ENCODE results near the gene NUMA1. TPM values are rescaled to one million over a fixed set of nuclear protein-coding genes. Genes with fewer than 3 reads are reported as not detected.
A peak's percentile ranks its signal among the peaks of the same experiment; 100 is the strongest.

Gene NUMA1
- total RNA-seq, 4 donors from 2014 or later, result 142 to 237 (median 177) TPM

- Histone ChIP-seq H3K36me3 (peaks cover 4 to 16% (median 6%) of the 10 kb centered on the region in 3 donors), H3K4me3 (peak overlapping the region; percentile 29 to 79 (median 62)), H3K4me1 (peaks cover 43 to 93% (median 51%) of the 10 kb centered on the region in 3 donors), H3K9me3 (no peaks in the 10 kb centered on the region), H3K27ac (peak overlapping the region; percentile 86 to 99 (median 96)), H3K27me3 (no peaks in the 10 kb centered on the region)
- intact Hi-C loops (cut with DNase I), result loop anchor here (5.0 kb wide), 1 partner anchor 42 kb away; the partner anchor contains the start of genes LRRC51 and NUMA1
- TF ChIP-seq CTCF (IDR thresholded peaks at IDR 0.05) (no peak), POLR2A (IDR thresholded peaks at IDR 0.05) (no peak)
- no peak for DNase-seq
- WGBS, 2 donors, result 10 to 14% methylated on average over 6 of the region's 6 CpGs
Observed at GRCh38 chr11:72039856-72040401, 40.4 kb downstream of the NUMA1 start.

DNA sequence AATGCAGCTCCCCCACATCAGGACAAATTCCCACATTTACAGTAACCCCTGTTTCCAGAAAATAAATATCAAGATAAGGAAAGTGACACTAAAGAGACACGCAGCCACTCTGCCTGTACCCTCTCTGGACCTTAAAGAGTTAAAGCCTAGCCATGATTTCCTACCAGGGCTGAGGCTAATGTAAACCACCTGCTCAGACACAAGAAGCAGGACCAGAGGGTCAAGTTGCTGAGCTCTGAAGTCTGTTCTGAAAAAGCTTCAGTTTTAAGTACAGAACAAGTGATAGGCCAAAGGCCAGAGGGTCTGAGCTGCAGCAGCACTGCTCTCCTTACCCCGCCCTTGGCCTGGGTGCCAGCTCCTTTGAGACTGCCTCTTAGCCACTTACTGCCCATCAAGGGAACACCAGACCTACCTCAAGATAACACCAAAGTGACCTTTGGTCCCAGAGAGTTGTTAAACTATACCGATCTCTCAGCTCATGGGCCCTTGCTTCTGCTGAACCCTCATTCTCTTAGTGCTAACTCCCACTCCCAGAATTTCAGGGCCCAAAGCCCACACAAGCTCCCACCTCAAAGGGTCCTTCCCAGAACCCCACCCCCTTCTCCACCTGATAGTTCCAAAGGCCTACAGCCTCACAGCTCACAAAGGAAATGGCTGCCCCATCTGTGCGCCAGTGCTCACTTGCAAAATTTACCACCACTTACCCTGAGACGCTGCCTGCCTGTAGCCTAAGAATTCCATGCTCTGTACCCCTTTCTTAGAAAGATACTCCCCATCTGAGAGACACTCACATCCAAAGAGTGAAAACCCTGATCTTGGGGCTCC is 41.1 kb downstream of the NUMA1 start:
- WGBS, 2 donors, result 26 to 31% methylated on average over 5 of the region's 5 CpGs
- H3K9me3 ChIP-seq, result no peaks in the 10 kb centered on the region
- intact Hi-C loops (cut with DNase I), result loop anchor here (5.0 kb wide), 1 partner anchor 43 kb away; the partner anchor contains the start of genes LRRC51 and NUMA1
- H3K4me3 ChIP-seq, result peak overlapping the region; percentile 29 to 79 (median 62)
- peaks cover 4 to 23% (median 11%) of the 10 kb centered on the region in 3 donors for H3K36me3 ChIP-seq
- no peaks in the 10 kb centered on the region for H3K27me3 ChIP-seq
- DNase-seq, result no peak
- H3K27ac ChIP-seq, result peak overlapping the region; percentile 86 to 99 (median 96)
- H3K4me1 ChIP-seq, result peaks cover 43 to 96% (median 51%) of the 10 kb centered on the region in 3 donors
- TF ChIP-seq CTCF (IDR thresholded peaks at IDR 0.05), result no peak

DNA sequence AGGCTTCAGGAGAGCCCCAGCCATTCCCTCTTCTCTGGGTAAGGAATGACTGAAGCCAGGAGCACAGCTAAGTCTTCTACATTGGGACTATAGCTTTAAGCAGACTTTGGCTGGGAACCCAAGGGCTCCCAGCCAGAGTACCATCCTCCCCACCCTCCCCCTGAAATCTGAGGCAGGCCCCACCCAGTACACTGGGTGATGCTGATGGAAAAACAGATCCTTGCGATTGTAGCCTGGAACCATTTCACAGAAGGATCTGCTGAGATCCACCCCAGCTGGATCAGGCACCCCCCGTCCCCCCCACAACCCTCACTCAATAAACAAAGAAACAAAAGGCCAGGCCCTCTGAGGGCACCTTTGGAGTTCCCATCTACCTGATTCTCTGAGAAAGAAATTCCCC is 41.9 kb downstream of the NUMA1 start:
- Histone ChIP-seq H3K36me3 (peaks cover 4 to 30% (median 11%) of the 10 kb centered on the region in 3 donors), H3K27ac (peak overlapping the region; percentile 86 to 99 (median 96)), H3K4me3 (peak overlapping the region; percentile 29 to 79 (median 62)), H3K4me1 (peaks cover 43 to 96% (median 51%) of the 10 kb centered on the region in 3 donors), H3K27me3 (no peaks in the 10 kb centered on the region), H3K9me3 (no peaks in the 10 kb centered on the region)
- peak in 2 of 4 donors; percentile 44 to 48 for TF ChIP-seq POLR2A (IDR thresholded peaks at IDR 0.05)
- no peak for TF ChIP-seq CTCF (IDR thresholded peaks at IDR 0.05)
- no peak for DNase-seq
- WGBS, 2 donors, result 0% methylated on average over 1 of the region's 2 CpGs; no CpG with 5 or more reads in 1 of the 2 donors
- intact Hi-C loops (cut with DNase I), result loop anchor here (5.0 kb wide), 1 partner anchor 44 kb away; the partner anchor contains the start of genes LRRC51 and NUMA1

GRCh38 chr11:72037554-72038311 is 42.6 kb downstream of the NUMA1 start:
- peak overlapping the region; percentile 86 to 99 (median 96) for H3K27ac ChIP-seq
- H3K4me1 ChIP-seq, result peaks cover 40 to 98% (median 47%) of the 10 kb centered on the region in 3 donors
- intact Hi-C loops (cut with DNase I), result loop anchor here (5.0 kb wide), 1 partner anchor 45 kb away; the partner anchor contains the start of genes LRRC51 and NUMA1
- TF ChIP-seq POLR2A (IDR thresholded peaks at IDR 0.05) (no peak), CTCF (IDR thresholded peaks at IDR 0.05) (no peak)
- H3K27me3 ChIP-seq, result no peaks in the 10 kb centered on the region
- H3K4me3 ChIP-seq, result peak overlapping the region in 3 of 4 donors; percentile 60 to 79 (median 65)
- 34 to 63% methylated on average over 3 to 4 of the region's 4 CpGs for WGBS, 2 donors
- no peak for DNase-seq
- H3K9me3 ChIP-seq, result no peaks in the 10 kb centered on the region
- H3K36me3 ChIP-seq, result peaks cover 4 to 38% (median 11%) of the 10 kb centered on the region in 3 donors
